ENCODE measurements around the gene SOX1.

DNA sequence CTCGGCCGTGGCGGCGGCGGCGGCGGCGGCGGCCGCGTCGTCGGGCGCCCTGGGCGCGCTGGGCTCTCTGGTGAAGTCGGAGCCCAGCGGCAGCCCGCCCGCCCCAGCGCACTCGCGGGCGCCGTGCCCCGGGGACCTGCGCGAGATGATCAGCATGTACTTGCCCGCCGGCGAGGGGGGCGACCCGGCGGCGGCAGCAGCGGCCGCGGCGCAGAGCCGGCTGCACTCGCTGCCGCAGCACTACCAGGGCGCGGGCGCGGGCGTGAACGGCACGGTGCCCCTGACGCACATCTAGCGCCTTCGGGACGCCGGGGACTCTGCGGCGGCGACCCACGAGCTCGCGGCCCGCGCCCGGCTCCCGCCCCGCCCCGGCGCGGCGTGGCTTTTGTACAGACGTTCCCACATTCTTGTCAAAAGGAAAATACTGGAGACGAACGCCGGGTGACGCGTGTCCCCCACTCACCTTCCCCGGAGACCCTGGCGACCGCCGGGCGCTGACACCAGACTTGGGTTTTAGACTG is 1.7 kb downstream of the SOX1 start:
- TF ChIP-seq, protein P1, sequence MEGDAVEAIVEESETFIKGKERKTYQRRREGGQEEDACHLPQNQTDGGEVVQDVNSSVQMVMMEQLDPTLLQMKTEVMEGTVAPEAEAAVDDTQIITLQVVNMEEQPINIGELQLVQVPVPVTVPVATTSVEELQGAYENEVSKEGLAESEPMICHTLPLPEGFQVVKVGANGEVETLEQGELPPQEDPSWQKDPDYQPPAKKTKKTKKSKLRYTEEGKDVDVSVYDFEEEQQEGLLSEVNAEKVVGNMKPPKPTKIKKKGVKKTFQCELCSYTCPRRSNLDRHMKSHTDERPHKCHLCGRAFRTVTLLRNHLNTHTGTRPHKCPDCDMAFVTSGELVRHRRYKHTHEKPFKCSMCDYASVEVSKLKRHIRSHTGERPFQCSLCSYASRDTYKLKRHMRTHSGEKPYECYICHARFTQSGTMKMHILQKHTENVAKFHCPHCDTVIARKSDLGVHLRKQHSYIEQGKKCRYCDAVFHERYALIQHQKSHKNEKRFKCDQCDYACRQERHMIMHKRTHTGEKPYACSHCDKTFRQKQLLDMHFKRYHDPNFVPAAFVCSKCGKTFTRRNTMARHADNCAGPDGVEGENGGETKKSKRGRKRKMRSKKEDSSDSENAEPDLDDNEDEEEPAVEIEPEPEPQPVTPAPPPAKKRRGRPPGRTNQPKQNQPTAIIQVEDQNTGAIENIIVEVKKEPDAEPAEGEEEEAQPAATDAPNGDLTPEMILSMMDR (IDR thresholded peaks at IDR 0.05) = no peak
- TF ChIP-seq POLR2A (IDR thresholded peaks at IDR 0.05) = no peak
